CD4-positive, alpha-beta T cell treated with Interferon alpha-2 for 1 hour (primary cell): ENCODE data around the gene CEP104.
A peak's percentile ranks its signal among the peaks of the same experiment; 100 is the strongest.
"Not testable (repeated sequence)": the region's sequence is repeated elsewhere in the genome, so short reads cannot be mapped to it uniquely, and the experiment has no call there.

Experiments used
- DNase-seq, 2 donors: peaks; one replicate each; pipeline ENCODE4 v3.0.0-alpha.2; 2020 to 2022

The CEP104 gene

GRCh38 chr1:3821447-3821846 is 35.6 kb downstream of the CEP104 start:
- no peak for DNase-seq

GRCh38 chr1:3821004-3821403 is 36.0 kb downstream of the CEP104 start:
- no peak for DNase-seq

- no peak for DNase-seq
These were observed 36.7 kb downstream of the CEP104 start for GRCh38 chr1:3820316-3820715.

- DNase-seq, result no peak
These were observed 37.2 kb downstream of the CEP104 start for GRCh38 chr1:3819771-3820200.

GRCh38 chr1:3817821-3818597 is 39.0 kb downstream of the CEP104 start:
- no peak for DNase-seq

GRCh38 chr1:3817138-3817740 is 39.8 kb downstream of the CEP104 start:
- DNase-seq, result no peak

- no peak for DNase-seq
These were observed 40.5 kb downstream of the CEP104 start for GRCh38 chr1:3816331-3817137.

- DNase-seq, result no peak
These were observed 42.0 kb downstream of the CEP104 start for GRCh38 chr1:3814771-3815561.

- DNase-seq, result no peak
These were observed 42.9 kb downstream of the CEP104 start for GRCh38 chr1:3814065-3814464.

GRCh38 chr1:3811595-3811911 is 45.5 kb downstream of the CEP104 start:
- DNase-seq, result no peak

- DNase-seq, result peak in 1 of 2 donors; percentile 20
These were observed 46.8 kb downstream of the CEP104 start for GRCh38 chr1:3810149-3810761.

GRCh38 chr1:3809680-3810079 is 47.3 kb downstream of the CEP104 start:
- no peak for DNase-seq

GRCh38 chr1:3807769-3808168 is 49.2 kb downstream of the CEP104 start:
- no peak for DNase-seq

- no peak for DNase-seq
These were observed 52.0 kb downstream of the CEP104 start for GRCh38 chr1:3805038-3805437.

- not testable (repeated sequence) for DNase-seq
These were observed 52.4 kb downstream of the CEP104 start for GRCh38 chr1:3804627-3804944.

- no peak for DNase-seq
These were observed 52.9 kb downstream of the CEP104 start for GRCh38 chr1:3803905-3804626.

- not testable (repeated sequence) for DNase-seq
These were observed 56.2 kb downstream of the CEP104 start for GRCh38 chr1:3800795-3801194.

GRCh38 chr1:3799976-3800685 is 56.9 kb downstream of the CEP104 start:
- DNase-seq, result no peak

- DNase-seq, result peak; percentile 92 to 95
These were observed 60.6 kb downstream of the CEP104 start, which contains the start of gene LRRC47 for GRCh38 chr1:3796215-3797061. LRRC47 (minus strand) TSS chr1:3796498; CDS start chr1:3796476, 22 bp downstream.
